Keratinocyte (primary cell): ENCODE data around the gene PKHD1. TPM values are rescaled to one million over a fixed set of nuclear protein-coding genes. Genes with fewer than 3 reads are reported as not detected.

Experiments
- DNase-seq: peaks from one replicate; pipeline ENCODE4 v3.0.0-alpha.2; 2011; ENCODE audit warnings: low read depth, missing footprints, low spot score
- FAIRE-seq: peaks from 2 replicates; lab custom pipeline; 2011; peaks lifted over from hg19 to GRCh38; lab: Jason Lieb, UNC
- H2AFZ ChIP-seq: 2 replicates; pipeline ENCODE4 v1.6.0; 2012; ENCODE audit warnings: low read length, control low read depth, inconsistent platforms; ENCODE audit not compliant: control insufficient read depth
- H3K27ac ChIP-seq: 2 replicates; pipeline ENCODE4 v1.5.1; 2011; ENCODE audit warnings: low read length; ENCODE audit not compliant: control insufficient read depth, insufficient read depth
- H3K27me3 ChIP-seq: 3 replicates; pipeline ENCODE4 v1.6.0; 2011; ENCODE audit warnings: low read length; ENCODE audit not compliant: control insufficient read depth, insufficient read depth; ENCODE audit errors: extremely low read depth
- H3K36me3 ChIP-seq, 2 experiments: 2 replicates in 1 of 2; 3 replicates in 1 of 2; pipeline ENCODE4 v1.5.1; 2011; ENCODE audit warnings: low read length in 2 of 2, mild to moderate bottlenecking in 1 of 2; ENCODE audit not compliant: control insufficient read depth in 2 of 2, insufficient read depth in 2 of 2; ENCODE audit errors: extremely low read depth in 1 of 2
- H3K4me1 ChIP-seq: 3 replicates; pipeline ENCODE4 v1.5.1; 2011; ENCODE audit warnings: low read length; ENCODE audit not compliant: control insufficient read depth, insufficient read depth; ENCODE audit errors: extremely low read depth
- H3K4me2 ChIP-seq: 3 replicates; pipeline ENCODE4 v1.6.0; 2011; ENCODE audit warnings: low read depth, low read length; ENCODE audit not compliant: control insufficient read depth, insufficient read depth; ENCODE audit errors: extremely low read depth
- H3K4me3 ChIP-seq, 3 experiments: fragments of 200-600 bp in 1 of 3; sonication (generic) in 1 of 3; 2 replicates in 2 of 3; 3 replicates in 1 of 3; pipeline ENCODE4 v1.5.1; 2011 to 2016; ENCODE audit warnings: low read length in 3 of 3, mild to moderate bottlenecking in 3 of 3, control low read depth in 2 of 3, inconsistent platforms in 1 of 3, low read depth in 1 of 3, mixed read lengths in 1 of 3, mixed run types in 1 of 3, moderate library complexity in 1 of 3; ENCODE audit not compliant: control insufficient read depth in 2 of 3, insufficient read depth in 2 of 3; ENCODE audit errors: extremely low read depth in 1 of 3
- H3K79me2 ChIP-seq: 2 replicates; pipeline ENCODE4 v1.6.0; 2012; ENCODE audit warnings: low read length; ENCODE audit not compliant: control insufficient read depth, insufficient read depth
- H3K9ac ChIP-seq: 3 replicates; pipeline ENCODE4 v1.6.0; 2011; ENCODE audit warnings: low read length; ENCODE audit not compliant: control insufficient read depth, insufficient read depth; ENCODE audit errors: extremely low read depth
- H3K9me1 ChIP-seq: 3 replicates; pipeline ENCODE4 v1.6.0; 2011; ENCODE audit warnings: low read length; ENCODE audit not compliant: control insufficient read depth, insufficient read depth; ENCODE audit errors: extremely low read depth
- H3K9me3 ChIP-seq: 2 replicates; pipeline ENCODE4 v1.5.1; 2012; ENCODE audit warnings: low read depth, low read length; ENCODE audit not compliant: control insufficient read depth
- H4K20me1 ChIP-seq: 3 replicates; pipeline ENCODE4 v1.6.0; 2011; ENCODE audit warnings: low read length; ENCODE audit not compliant: control insufficient read depth, insufficient read depth; ENCODE audit errors: extremely low read depth
- EZH2 ChIP-seq: IDR thresholded peaks from one replicate; pipeline ENCODE4 v1.6.1; 2012; ENCODE audit warnings: inconsistent platforms, mild to moderate bottlenecking, low read length, moderate library complexity
- dilution Hi-C: fragments of 300-500 bp; cut with MboI; formaldehyde crosslinking; loops from one replicate; pipeline ENCODE4 v1.7.0; 2020; ENCODE audit warnings: low sequenced_read_pairs; ENCODE audit not compliant: extremely low pct_ligation_motif_present
- polyA plus RNA-seq, 5 experiments: library from polyadenylated mRNA; depleted of rRNA in 3 of 5; stranded (reverse) in 3 of 5; stranded (forward) in 1 of 5; unstranded in 1 of 5; fragments of >200 nt; gene quantifications; 1 replicate in 1 of 5; 2 replicates in 3 of 5; 3 replicates in 1 of 5; pipeline versions ENCODE4 v1.2.1 to v1.2.3, GENCODE V29; 2011 to 2012; ENCODE audit warnings: missing spikeins in 2 of 5, low read depth in 1 of 5, low replicate concordance in 1 of 5
- TF ChIP-seq, protein P1 (sequence below), 3 experiments: IDR thresholded peaks in 1 of 3; conservative IDR thresholded peaks in 1 of 3; optimal IDR thresholded peaks in 1 of 3; 2 replicates in 2 of 3; 3 replicates in 1 of 3; pipeline versions ENCODE3 to v1.5.1; 2011; ENCODE audit warnings: low read length in 3 of 3, mild to moderate bottlenecking in 3 of 3, moderate library complexity in 2 of 3, control low read depth in 1 of 3, inconsistent platforms in 1 of 3; ENCODE audit not compliant: insufficient read depth in 2 of 3; ENCODE audit errors: extremely low read depth in 1 of 3

Gene PKHD1
- polyA plus RNA-seq, 1 donor (not counting 4 experiments of a cell fraction or from before 2014, with no cell fraction given), result under 0.01 TPM

DNA sequence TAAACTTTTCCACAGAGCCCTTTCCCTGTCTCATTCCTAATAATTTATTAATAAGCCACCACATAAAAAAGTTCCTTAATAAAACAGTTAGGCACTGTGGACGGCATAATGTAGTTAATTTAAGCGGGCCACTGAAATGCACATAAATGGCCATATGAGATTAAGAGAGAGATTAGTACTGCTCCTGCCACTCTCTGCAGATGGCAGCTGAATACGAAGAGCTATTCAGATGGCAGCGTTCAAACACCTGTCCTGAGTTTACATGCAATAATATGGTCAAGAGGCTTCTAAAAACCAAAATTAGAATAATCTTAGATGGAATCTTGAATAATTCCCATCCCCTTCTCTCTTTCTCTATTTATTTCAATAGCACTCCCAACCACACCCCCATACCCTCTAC lies 461.8 kb downstream of the PKHD1 start:
- Histone ChIP-seq H3K27me3 (no peaks in the 10 kb centered on the region), H3K9ac (no peak overlapping the region), H4K20me1 (no peaks in the 10 kb centered on the region), H3K9me3 (no peaks in the 10 kb centered on the region), H3K27ac (no peak overlapping the region), H3K4me3 (no peak overlapping the region), H2AFZ (no peak overlapping the region), H3K9me1 (no peaks in the 10 kb centered on the region), H3K79me2 (no peaks in the 10 kb centered on the region), H3K36me3 (no peaks in the 10 kb centered on the region), H3K4me1 (no peaks in the 10 kb centered on the region), H3K4me2 (no peak overlapping the region)
- FAIRE-seq, result no peak
- dilution Hi-C loops, result no loop called here
- no peak for TF ChIP-seq EZH2
- TF ChIP-seq, protein P1, sequence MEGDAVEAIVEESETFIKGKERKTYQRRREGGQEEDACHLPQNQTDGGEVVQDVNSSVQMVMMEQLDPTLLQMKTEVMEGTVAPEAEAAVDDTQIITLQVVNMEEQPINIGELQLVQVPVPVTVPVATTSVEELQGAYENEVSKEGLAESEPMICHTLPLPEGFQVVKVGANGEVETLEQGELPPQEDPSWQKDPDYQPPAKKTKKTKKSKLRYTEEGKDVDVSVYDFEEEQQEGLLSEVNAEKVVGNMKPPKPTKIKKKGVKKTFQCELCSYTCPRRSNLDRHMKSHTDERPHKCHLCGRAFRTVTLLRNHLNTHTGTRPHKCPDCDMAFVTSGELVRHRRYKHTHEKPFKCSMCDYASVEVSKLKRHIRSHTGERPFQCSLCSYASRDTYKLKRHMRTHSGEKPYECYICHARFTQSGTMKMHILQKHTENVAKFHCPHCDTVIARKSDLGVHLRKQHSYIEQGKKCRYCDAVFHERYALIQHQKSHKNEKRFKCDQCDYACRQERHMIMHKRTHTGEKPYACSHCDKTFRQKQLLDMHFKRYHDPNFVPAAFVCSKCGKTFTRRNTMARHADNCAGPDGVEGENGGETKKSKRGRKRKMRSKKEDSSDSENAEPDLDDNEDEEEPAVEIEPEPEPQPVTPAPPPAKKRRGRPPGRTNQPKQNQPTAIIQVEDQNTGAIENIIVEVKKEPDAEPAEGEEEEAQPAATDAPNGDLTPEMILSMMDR (optimal IDR thresholded peaks at IDR 0.05 in 1 of 3, IDR thresholded peaks at IDR 0.05 in 1 of 3, conservative IDR thresholded peaks at IDR 0.05 in 1 of 3; ENCODE audit: extremely low read depth in 1 of 3, insufficient read depth in 2 of 3, low read length in 3 of 3), result no peak
- no peak for DNase-seq

DNA sequence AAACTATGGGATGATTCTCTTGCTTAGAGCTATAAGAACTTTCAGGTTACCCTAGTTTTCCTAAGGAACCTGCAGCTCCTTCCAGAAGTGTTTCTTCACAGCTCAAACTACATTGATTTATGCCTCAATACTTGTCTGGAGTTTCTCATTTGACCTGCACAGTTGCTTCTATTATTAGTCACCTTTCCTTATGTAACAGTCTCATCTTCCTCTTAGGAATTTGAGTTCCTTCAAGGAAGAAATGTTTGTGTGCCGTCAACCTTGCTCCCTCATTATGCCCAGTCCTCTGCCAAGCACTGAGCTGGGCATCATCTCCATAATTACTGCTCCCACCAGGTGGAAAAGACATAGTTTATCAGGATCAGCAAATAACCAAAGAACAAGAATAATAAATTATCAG lies 466.4 kb downstream of the PKHD1 start:
- Histone ChIP-seq H2AFZ (no peak overlapping the region), H3K9me1 (no peaks in the 10 kb centered on the region), H3K4me3 (no peak overlapping the region), H3K9me3 (no peaks in the 10 kb centered on the region), H3K9ac (no peak overlapping the region), H3K4me2 (no peak overlapping the region), H3K27ac (no peak overlapping the region), H3K4me1 (peaks cover 7% of the 10 kb centered on the region), H3K27me3 (no peaks in the 10 kb centered on the region), H3K79me2 (no peaks in the 10 kb centered on the region), H3K36me3 (no peaks in the 10 kb centered on the region), H4K20me1 (no peaks in the 10 kb centered on the region)
- FAIRE-seq (peak; percentile 46), DNase-seq (no peak)
- dilution Hi-C loops, result no loop called here
- no peak for TF ChIP-seq EZH2
- TF ChIP-seq, protein P1 (optimal IDR thresholded peaks at IDR 0.05 in 1 of 3, IDR thresholded peaks at IDR 0.05 in 1 of 3, conservative IDR thresholded peaks at IDR 0.05 in 1 of 3; ENCODE audit: extremely low read depth in 1 of 3, insufficient read depth in 2 of 3, low read length in 3 of 3), result no peak
